ENCODE measurements around the gene FOLR2. TPM values are rescaled to one million over a fixed set of nuclear protein-coding genes. Genes with fewer than 3 reads are reported as not detected.

Gene FOLR2
- total RNA-seq, 1 experiment from 2014 or later = not detected

DNA sequence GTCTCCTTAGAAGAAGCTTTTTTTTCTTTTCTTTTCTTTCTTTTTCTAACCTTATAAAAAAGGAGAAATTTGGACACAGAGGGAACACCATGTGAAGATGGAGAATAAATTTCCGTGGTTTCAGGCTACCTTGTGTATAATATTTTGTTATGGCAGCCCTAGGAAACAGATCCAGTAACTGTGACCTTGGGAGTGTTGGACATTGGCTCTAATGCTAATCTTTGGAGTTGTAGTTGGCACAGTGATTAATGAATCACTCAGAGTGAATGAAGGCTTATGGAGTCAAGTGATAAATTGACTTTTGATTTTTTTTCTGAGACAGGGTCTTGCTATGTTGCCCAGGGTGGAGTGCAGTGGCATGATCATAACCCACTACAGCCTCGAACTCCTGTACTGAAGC is 42.9 kb downstream of the FOLR2 start:
- TF ChIP-seq CEBPB (IDR thresholded peaks at IDR 0.05; ENCODE audit: low read depth) (no peak), JUND (IDR thresholded peaks at IDR 0.05) (no peak), EZH2phosphoT487 (IDR thresholded peaks at IDR 0.05; ENCODE audit: borderline replicate concordance) (no peak), EZH2 (IDR thresholded peaks at IDR 0.05) (no peak), RAD21 (IDR thresholded peaks at IDR 0.05; ENCODE audit: low read depth) (no peak), EGR1 (IDR thresholded peaks at IDR 0.05; ENCODE audit: low read depth) (no peak), SP1 (IDR thresholded peaks at IDR 0.05; ENCODE audit: low read depth) (no peak), ZFX (IDR thresholded peaks at IDR 0.05) (no peak)
- TF ChIP-seq, protein P1, sequence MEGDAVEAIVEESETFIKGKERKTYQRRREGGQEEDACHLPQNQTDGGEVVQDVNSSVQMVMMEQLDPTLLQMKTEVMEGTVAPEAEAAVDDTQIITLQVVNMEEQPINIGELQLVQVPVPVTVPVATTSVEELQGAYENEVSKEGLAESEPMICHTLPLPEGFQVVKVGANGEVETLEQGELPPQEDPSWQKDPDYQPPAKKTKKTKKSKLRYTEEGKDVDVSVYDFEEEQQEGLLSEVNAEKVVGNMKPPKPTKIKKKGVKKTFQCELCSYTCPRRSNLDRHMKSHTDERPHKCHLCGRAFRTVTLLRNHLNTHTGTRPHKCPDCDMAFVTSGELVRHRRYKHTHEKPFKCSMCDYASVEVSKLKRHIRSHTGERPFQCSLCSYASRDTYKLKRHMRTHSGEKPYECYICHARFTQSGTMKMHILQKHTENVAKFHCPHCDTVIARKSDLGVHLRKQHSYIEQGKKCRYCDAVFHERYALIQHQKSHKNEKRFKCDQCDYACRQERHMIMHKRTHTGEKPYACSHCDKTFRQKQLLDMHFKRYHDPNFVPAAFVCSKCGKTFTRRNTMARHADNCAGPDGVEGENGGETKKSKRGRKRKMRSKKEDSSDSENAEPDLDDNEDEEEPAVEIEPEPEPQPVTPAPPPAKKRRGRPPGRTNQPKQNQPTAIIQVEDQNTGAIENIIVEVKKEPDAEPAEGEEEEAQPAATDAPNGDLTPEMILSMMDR (IDR thresholded peaks at IDR 0.05 in 2 of 3, conservative IDR thresholded peaks at IDR 0.05 in 1 of 3; ENCODE audit: borderline replicate concordance in 1 of 3, insufficient read depth in 1 of 3, low read depth in 2 of 3, low read length in 2 of 3) = no peak
- TF ChIP-seq, protein P2, sequence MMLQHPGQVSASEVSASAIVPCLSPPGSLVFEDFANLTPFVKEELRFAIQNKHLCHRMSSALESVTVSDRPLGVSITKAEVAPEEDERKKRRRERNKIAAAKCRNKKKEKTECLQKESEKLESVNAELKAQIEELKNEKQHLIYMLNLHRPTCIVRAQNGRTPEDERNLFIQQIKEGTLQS (IDR thresholded peaks at IDR 0.05) = no peak
- Histone ChIP-seq H3K27me3 (ENCODE audit: insufficient read depth, low read length) (no peaks in the 10 kb centered on the region), H4K20me1 (ENCODE audit: insufficient read depth) (no peaks in the 10 kb centered on the region), H3K9ac (ENCODE audit: low read length) (no peak overlapping the region), H3K9me3 (ENCODE audit: control insufficient read depth in 1 of 2, insufficient read depth in 1 of 2, low read depth in 1 of 2, low read length in 2 of 2) (no peaks in the 10 kb centered on the region), H3K4me2 (ENCODE audit: low read length) (no peak overlapping the region), H3K79me2 (ENCODE audit: insufficient read depth, low read length) (no peaks in the 10 kb centered on the region), H2AFZ (ENCODE audit: low read depth, low read length, poor library complexity, severe bottlenecking) (no peak overlapping the region), H3K4me3 (replicated peaks in 1 of 2; ENCODE audit: low read depth in 1 of 2, low read length in 2 of 2) (no peak overlapping the region), H3K4me1 (ENCODE audit: control insufficient read depth in 1 of 2, insufficient read depth in 2 of 2, low read length in 2 of 2) (peaks cover 0 to 6% of the 10 kb centered on the region in 2 experiments; a peak in 1 of 4 replicates), H3K9me2 (ENCODE audit: insufficient read depth) (no peaks in the 10 kb centered on the region), H3K27ac (ENCODE audit: low read depth, low read length) (no peak overlapping the region), H3K36me3 (ENCODE audit: control insufficient read depth in 1 of 2, insufficient read depth in 2 of 2, low read length in 2 of 2) (no peaks in the 10 kb centered on the region)
- RAD21 ChIA-PET (ENCODE audit: low non-redundant PET in 1 of 2, low total read pairs in 2 of 2, uncharacterized antibody in 2 of 2, unreplicated experiment in 2 of 2) = no interaction called here
- CTCF ChIA-PET = interaction anchor here (0.7 kb wide), 1 partner anchor 171 kb away, joined by 6 read pairs; no protein-coding TSS in a partner anchor
- no peak for ATAC-seq
- no peak for DNase-seq (ENCODE audit: low read depth, low spot score)
- BruUV-seq (replicated peaks) = no TSS peak
- intact Hi-C loops (cut with micrococcal nuclease) = no loop called here
- POLR2A ChIA-PET = no interaction called here

DNA sequence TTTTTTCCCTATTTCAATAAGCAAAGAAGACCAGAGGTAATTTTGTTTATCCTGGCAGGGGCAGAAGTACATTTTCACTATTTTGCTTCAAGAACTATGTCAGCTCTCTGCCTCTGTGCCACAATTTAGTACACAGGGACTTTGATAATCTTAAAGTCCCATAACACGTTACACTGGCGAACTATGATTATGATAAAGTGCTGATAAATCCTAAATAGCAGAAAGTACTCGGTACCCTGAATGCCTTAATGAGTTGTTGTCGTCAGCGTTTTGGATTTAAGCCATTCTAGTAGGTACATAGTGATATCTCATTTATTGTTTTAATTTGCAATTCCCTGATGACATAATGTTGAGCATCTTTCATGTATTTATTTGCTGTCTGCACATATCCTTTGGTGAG is 44.0 kb downstream of the FOLR2 start:
- H3K9me2 ChIP-seq (ENCODE audit: insufficient read depth) = no peaks in the 10 kb centered on the region
- no peak overlapping the region for H3K4me2 ChIP-seq (ENCODE audit: low read length)
- POLR2A ChIA-PET = no interaction called here
- BruUV-seq (replicated peaks) = no TSS peak
- TF ChIP-seq SRF (IDR thresholded peaks at IDR 0.05; ENCODE audit: low read depth) = no peak
- RAD21 ChIA-PET (ENCODE audit: low non-redundant PET in 1 of 2, low total read pairs in 2 of 2, uncharacterized antibody in 2 of 2, unreplicated experiment in 2 of 2) = no interaction called here
- H3K79me2 ChIP-seq (ENCODE audit: insufficient read depth, low read length) = no peaks in the 10 kb centered on the region
- H3K36me3 ChIP-seq (ENCODE audit: control insufficient read depth in 1 of 2, insufficient read depth in 2 of 2, low read length in 2 of 2) = no peaks in the 10 kb centered on the region
- no peaks in the 10 kb centered on the region for H4K20me1 ChIP-seq (ENCODE audit: insufficient read depth)
- H3K9me3 ChIP-seq (ENCODE audit: control insufficient read depth in 1 of 2, insufficient read depth in 1 of 2, low read depth in 1 of 2, low read length in 2 of 2) = no peaks in the 10 kb centered on the region
- peaks cover 0 to 6% of the 10 kb centered on the region in 2 experiments; a peak in 1 of 4 replicates for H3K4me1 ChIP-seq (ENCODE audit: control insufficient read depth in 1 of 2, insufficient read depth in 2 of 2, low read length in 2 of 2)
- H3K27ac ChIP-seq (ENCODE audit: low read depth, low read length) = no peak overlapping the region
- H3K9ac ChIP-seq (ENCODE audit: low read length) = no peak overlapping the region
- no peaks in the 10 kb centered on the region for H3K27me3 ChIP-seq (ENCODE audit: insufficient read depth, low read length)
- ATAC-seq = no peak
- CTCF ChIA-PET = no interaction called here
- no peak for DNase-seq (ENCODE audit: low read depth, low spot score)
- intact Hi-C loops (cut with micrococcal nuclease) = no loop called here
- no peak overlapping the region for H3K4me3 ChIP-seq (replicated peaks in 1 of 2; ENCODE audit: low read depth in 1 of 2, low read length in 2 of 2)
- H2AFZ ChIP-seq (ENCODE audit: low read depth, low read length, poor library complexity, severe bottlenecking) = no peak overlapping the region
